Smooth muscle cell (in vitro differentiated cells): ENCODE measurements around the gene SCN1B. TPM values are rescaled to one million over a fixed set of nuclear protein-coding genes. Genes with fewer than 3 reads are reported as not detected.

Source experiments
- DNase-seq: peaks from one replicate; lab custom pipeline; 2025; ENCODE audit not compliant: unreplicated experiment; lab: John Stamatoyannopoulos, UW
- H2AFZ ChIP-seq: fragments of 200-600 bp; sonication (generic); 2 replicates; pipeline ENCODE4 v1.6.0; 2016; ENCODE audit warnings: antibody characterized with exemption, low read depth, mild to moderate bottlenecking
- H3F3A ChIP-seq: fragments of 200-600 bp; sonication (generic); 2 replicates; pipeline ENCODE4 v1.6.0; 2017; ENCODE audit warnings: antibody characterized with exemption, low read depth
- H3K27ac ChIP-seq: fragments of 200-600 bp; sonication (generic); 2 replicates; pipeline ENCODE4 v1.5.1; 2016; ENCODE audit warnings: low read depth, mild to moderate bottlenecking
- H3K27me3 ChIP-seq: fragments of 200-600 bp; sonication (generic); 2 replicates; pipeline ENCODE4 v1.6.1; 2016; ENCODE audit warnings: low read depth, mild to moderate bottlenecking
- H3K36me3 ChIP-seq: fragments of 200-600 bp; sonication (generic); 2 replicates; pipeline ENCODE4 v1.5.1; 2016; ENCODE audit warnings: low read depth
- H3K4me1 ChIP-seq: fragments of 200-600 bp; sonication (generic); 2 replicates; pipeline ENCODE4 v1.5.1; 2016; ENCODE audit warnings: low read depth
- H3K4me2 ChIP-seq: fragments of 200-600 bp; sonication (generic); 2 replicates; pipeline ENCODE4 v1.6.0; 2016; ENCODE audit warnings: mild to moderate bottlenecking
- H3K4me3 ChIP-seq: fragments of 200-600 bp; sonication (generic); 2 replicates; pipeline ENCODE4 v1.5.1; 2016; ENCODE audit warnings: mild to moderate bottlenecking
- H3K79me2 ChIP-seq: fragments of 200-600 bp; sonication (generic); 2 replicates; pipeline ENCODE4 v1.6.0; 2016; ENCODE audit warnings: low read depth, mild to moderate bottlenecking
- H3K9ac ChIP-seq: fragments of 200-600 bp; sonication (generic); 2 replicates; pipeline ENCODE4 v1.6.0; 2016; ENCODE audit warnings: low read depth
- H3K9me3 ChIP-seq: fragments of 200-600 bp; sonication (generic); replicated peaks from 2 replicates; pipeline ENCODE4 v1.5.1; 2016; ENCODE audit warnings: low read depth
- H4K20me1 ChIP-seq: fragments of 200-600 bp; sonication (generic); 2 replicates; pipeline ENCODE4 v1.6.0; 2016; ENCODE audit warnings: low read depth
- WGBS: methylation state at CpG from one replicate; pipeline ENCODE4 v1.1.7; 2016; ENCODE audit warnings: low lambda C conversion rate; 5-methylcytosine and 5-hydroxymethylcytosine counted together
- polyA plus RNA-seq: library from polyadenylated mRNA; unstranded; fragments of >200 nt; fragmentation: Nextera tagmentation; extraction: Ambion mirVana; gene quantifications from 2 replicates; pipeline ENCODE4 v1.2.1, GENCODE V29; 2016
- total RNA-seq: library from RNA; depleted of rRNA; stranded (reverse); fragments of >200 nt; gene quantifications from 2 replicates; pipeline ENCODE4 v1.2.3, GENCODE V29; 2014
- TF ChIP-seq, protein P1 (sequence below): fragments of 200-600 bp; sonication (generic); IDR thresholded peaks from 2 replicates; pipeline ENCODE4 v1.5.1; 2017; ENCODE audit warnings: borderline replicate concordance, mild to moderate bottlenecking, antibody characterized with exemption; ENCODE audit not compliant: insufficient read depth, poor library complexity, severe bottlenecking

The SCN1B gene
- total and polyA plus RNA-seq, 2 experiments from 2014 or later, result 0.99 to 2.2 TPM

DNA sequence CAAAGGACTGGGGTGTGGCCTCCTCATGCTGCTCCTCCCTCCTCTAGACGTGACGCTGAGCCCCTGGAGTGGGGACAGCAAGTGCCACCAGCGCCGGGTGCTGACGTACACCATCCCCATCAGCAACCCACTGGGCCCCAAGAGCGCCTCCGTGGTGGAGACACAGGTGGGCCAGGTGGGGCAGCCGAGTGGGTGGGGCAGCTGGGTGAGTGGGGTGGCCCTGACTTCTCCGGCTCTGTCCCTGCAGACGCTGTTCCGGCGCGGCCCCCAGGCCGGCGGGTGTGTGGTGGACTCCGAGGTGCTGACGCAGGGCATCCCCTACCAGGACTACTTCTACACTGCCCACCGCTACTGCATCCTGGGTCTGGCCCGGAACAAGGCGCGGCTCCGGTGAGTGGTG is 11.1 kb upstream of the SCN1B start:
- Histone ChIP-seq H3K36me3 (no peaks in the 10 kb centered on the region), H3K4me1 (no peaks in the 10 kb centered on the region)
- 97% methylated on average over 20 of the region's 22 CpGs for WGBS

DNA sequence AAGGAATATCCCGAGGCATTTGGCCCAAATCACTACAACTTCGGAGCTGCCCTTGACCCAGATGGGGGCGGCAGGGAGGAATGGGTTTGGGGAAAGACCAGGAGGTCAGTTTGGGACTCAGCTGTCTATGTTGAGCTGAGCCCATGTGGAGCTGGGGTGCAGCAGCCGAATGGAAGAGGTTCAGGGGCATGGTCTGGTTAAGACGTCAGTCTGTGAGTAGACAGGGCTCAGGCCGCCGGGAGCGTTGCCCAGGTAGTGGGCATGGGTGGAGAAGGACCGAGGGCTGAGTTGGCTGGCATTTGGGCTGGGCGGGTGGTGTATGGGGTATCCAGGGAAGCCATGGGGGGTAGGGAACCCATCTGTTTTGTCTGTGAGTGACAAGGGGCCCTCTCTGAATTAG is 9.3 kb upstream of the SCN1B start:
- H3K4me2 ChIP-seq, result no peak overlapping the region
- no peaks in the 10 kb centered on the region for H3K4me1 ChIP-seq
- H3K27me3 ChIP-seq, result no peaks in the 10 kb centered on the region
- TF ChIP-seq, protein P1, sequence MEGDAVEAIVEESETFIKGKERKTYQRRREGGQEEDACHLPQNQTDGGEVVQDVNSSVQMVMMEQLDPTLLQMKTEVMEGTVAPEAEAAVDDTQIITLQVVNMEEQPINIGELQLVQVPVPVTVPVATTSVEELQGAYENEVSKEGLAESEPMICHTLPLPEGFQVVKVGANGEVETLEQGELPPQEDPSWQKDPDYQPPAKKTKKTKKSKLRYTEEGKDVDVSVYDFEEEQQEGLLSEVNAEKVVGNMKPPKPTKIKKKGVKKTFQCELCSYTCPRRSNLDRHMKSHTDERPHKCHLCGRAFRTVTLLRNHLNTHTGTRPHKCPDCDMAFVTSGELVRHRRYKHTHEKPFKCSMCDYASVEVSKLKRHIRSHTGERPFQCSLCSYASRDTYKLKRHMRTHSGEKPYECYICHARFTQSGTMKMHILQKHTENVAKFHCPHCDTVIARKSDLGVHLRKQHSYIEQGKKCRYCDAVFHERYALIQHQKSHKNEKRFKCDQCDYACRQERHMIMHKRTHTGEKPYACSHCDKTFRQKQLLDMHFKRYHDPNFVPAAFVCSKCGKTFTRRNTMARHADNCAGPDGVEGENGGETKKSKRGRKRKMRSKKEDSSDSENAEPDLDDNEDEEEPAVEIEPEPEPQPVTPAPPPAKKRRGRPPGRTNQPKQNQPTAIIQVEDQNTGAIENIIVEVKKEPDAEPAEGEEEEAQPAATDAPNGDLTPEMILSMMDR, result no peak
- 97% methylated on average over 10 of the region's 10 CpGs for WGBS
- no peak for DNase-seq
- H3K4me3 ChIP-seq, result no peak overlapping the region
- no peaks in the 10 kb centered on the region for H3K36me3 ChIP-seq
- H3K79me2 ChIP-seq, result no peaks in the 10 kb centered on the region
- H3K9me3 ChIP-seq, result no peaks in the 10 kb centered on the region
- no peak overlapping the region for H3K9ac ChIP-seq
- no peak overlapping the region for H2AFZ ChIP-seq
- no peak overlapping the region for H3K27ac ChIP-seq
- no peaks in the 10 kb centered on the region for H3F3A ChIP-seq
- H4K20me1 ChIP-seq, result peaks cover 3% of the 10 kb centered on the region

More for the DNA sequence above, 11.1 kb upstream of the SCN1B start:
- DNase-seq, result no peak
- no peak overlapping the region for H3K9ac ChIP-seq
- H3K4me3 ChIP-seq, result no peak overlapping the region
- TF ChIP-seq, protein P1, result no peak
- no peaks in the 10 kb centered on the region for H3K9me3 ChIP-seq
- H3K79me2 ChIP-seq, result no peaks in the 10 kb centered on the region
- H3K27ac ChIP-seq, result no peak overlapping the region
- H3K27me3 ChIP-seq, result no peaks in the 10 kb centered on the region
- H2AFZ ChIP-seq, result no peak overlapping the region
- peaks cover 3% of the 10 kb centered on the region for H4K20me1 ChIP-seq
- H3K4me2 ChIP-seq, result no peak overlapping the region
- H3F3A ChIP-seq, result no peaks in the 10 kb centered on the region

DNA sequence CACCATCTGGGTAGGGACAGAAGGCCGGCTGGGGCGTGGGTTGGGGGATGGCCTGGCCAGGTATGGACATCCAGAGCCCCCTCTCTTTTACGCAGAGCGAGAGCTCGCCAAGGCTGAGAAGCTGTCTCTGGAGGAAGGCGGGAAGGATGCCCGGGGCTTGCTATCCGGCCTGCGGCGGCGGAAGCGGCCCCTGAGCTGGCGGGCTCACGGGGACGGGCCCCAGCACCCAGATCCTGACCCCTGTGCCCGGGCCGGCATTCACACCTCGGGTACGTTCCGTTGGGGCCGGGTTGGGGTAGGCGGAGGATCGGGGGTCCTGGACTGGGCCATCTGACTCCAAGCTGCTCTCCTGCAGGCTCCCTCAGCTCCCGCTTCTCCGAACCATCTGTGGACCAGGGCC is 8.7 kb upstream of the SCN1B start:
- no peak overlapping the region for H3K4me3 ChIP-seq
- no peaks in the 10 kb centered on the region for H3K79me2 ChIP-seq
- no peaks in the 10 kb centered on the region for H3F3A ChIP-seq
- H3K9me3 ChIP-seq, result no peaks in the 10 kb centered on the region
- no peaks in the 10 kb centered on the region for H3K4me1 ChIP-seq
- H2AFZ ChIP-seq, result no peak overlapping the region
- TF ChIP-seq, protein P1, result no peak
- no peak overlapping the region for H3K9ac ChIP-seq
- no peaks in the 10 kb centered on the region for H3K27me3 ChIP-seq
- peaks cover 3% of the 10 kb centered on the region for H4K20me1 ChIP-seq
- no peak overlapping the region for H3K4me2 ChIP-seq
- H3K36me3 ChIP-seq, result no peaks in the 10 kb centered on the region
- no peak for DNase-seq
- 95% methylated on average over 25 of the region's 25 CpGs for WGBS
- no peak overlapping the region for H3K27ac ChIP-seq

DNA sequence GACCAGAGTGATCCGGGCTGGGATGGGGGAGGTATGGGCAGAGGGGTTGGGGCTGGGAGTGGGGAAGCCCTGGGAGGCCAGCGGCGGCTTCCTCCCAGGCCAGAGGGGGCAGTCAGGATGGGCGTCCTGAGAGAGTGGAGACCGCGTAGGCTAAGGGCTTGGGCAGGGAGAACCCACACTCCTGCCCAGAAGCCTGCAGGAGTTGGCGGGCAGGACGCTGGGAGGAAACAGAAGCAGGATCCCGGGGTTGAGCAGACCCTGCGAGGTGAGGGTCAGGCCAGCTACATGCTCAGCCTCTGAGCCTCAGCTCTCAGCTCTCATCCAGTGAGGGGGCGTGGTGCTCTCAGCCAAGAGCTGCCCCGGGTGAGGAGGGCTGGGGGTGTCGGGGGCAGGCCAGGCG is 7.8 kb upstream of the SCN1B start:
- Histone ChIP-seq H3K4me2 (no peak overlapping the region), H3K36me3 (no peaks in the 10 kb centered on the region)
- TF ChIP-seq, protein P1, result no peak

More for the DNA sequence above, 7.8 kb upstream of the SCN1B start:
- Histone ChIP-seq H3F3A (no peaks in the 10 kb centered on the region), H3K79me2 (no peaks in the 10 kb centered on the region), H3K27me3 (no peaks in the 10 kb centered on the region), H3K4me3 (no peak overlapping the region), H3K9ac (no peak overlapping the region), H4K20me1 (peaks cover 3% of the 10 kb centered on the region), H3K9me3 (no peaks in the 10 kb centered on the region), H2AFZ (no peak overlapping the region), H3K27ac (no peak overlapping the region), H3K4me1 (no peaks in the 10 kb centered on the region)
- 92% methylated on average over 10 of the region's 14 CpGs for WGBS
- no peak for DNase-seq
